ENCODE results near the gene SPRR2D.
"Not testable (repeated sequence)": the region's sequence is repeated elsewhere in the genome, so short reads cannot be mapped to it uniquely, and the experiment has no call there.

SPRR2D gene

GRCh38 chr1:153040950-153041631 lies at the start of gene SPRR2D:
TSS of gene SPRR2D (minus strand) at chr1:153041120. CDS start at chr1:153040346, 774 bp downstream.
- no peak for DNase-seq (ENCODE audit: low read depth, low spot score)

GRCh38 chr1:153087652-153088051 lies 46.7 kb upstream of the SPRR2D start:
- DNase-seq (ENCODE audit: low read depth, low spot score): no peak

DNA sequence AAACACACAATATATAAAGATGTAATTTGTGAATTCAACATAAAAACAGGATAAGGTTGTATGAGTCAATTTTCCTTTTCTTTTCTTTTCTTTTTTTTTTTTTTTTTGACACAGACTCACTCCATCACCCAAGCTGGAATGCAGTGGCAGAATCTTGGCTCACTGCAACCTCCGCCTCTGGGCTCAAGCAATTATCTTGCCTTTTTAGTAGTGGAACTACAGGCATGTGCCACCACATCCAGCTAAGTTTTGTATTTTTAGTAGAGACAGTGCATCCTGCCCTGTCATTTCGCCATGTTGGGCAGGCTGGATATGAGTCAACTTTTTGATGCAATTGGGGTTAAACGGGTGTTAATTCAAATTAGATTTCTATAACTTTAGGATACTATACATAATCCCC lies 40.8 kb upstream of the SPRR2D start:
- no peak for DNase-seq (ENCODE audit: low read depth, low spot score)

DNA sequence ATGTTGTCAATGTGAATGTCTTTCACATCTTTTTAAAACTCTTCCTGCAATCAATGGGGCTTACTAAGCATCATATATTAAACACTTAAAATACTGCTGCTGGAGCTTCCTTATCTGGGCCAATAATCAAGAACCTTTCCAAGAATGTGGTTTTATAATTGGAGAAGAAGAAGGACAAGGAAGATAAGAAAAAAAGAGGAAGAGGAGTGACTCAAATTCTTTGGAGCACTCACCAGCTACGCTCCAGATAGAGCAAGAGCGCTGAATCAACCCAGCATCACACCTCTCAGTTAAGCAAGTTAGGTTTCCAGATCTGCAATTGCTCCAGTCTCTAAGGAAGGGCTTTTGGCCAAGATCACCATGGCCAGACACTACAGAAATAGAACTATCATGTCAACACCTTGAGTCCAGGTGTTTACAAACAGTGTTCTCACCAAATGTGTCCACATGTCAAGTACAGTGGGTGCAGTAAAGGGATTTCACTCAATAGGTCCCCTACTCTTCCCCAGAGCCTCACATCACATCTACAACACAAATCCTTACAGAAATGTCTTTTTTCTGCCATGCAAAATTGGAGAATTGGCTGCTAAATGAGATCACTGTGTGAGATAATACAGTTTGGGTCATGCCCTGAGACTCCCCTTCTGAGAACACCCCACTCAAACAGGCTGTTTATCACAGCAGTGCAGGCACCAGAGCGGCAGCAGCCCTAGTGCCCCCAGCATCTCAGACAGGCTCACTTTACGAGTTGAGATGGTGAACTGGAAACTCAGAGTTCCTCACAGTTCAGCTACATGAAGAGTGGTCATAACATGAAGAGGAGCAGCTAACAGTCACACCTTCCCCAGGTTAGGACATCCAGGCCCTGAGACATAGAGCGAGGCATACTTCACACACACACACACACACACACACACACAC lies 32.1 kb upstream of the SPRR2D start:
- no peak for DNase-seq (ENCODE audit: low read depth, low spot score)

DNA sequence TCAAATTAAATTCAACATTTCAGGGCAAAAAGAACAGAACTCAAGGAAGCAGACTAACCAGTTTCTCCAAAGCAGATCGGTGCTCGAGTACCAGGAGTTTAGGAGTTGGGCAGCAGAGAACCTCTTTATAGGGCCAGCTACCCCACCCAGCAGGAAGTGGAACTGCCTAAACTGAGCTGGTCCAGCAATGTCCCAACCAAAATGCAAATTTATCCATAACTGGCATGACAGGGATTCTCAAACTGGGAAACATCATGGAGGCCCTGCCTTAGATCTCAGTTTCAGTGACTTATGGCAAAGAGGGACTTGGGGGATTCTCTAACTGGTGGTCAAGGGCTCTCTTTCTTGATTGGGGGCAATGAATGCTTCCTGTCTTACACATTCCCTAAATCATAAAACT lies 30.6 kb upstream of the SPRR2D start, which contains the start of gene SPRR2B:
SPRR2B (minus strand) TSS at position 101 of the 400 bp plus-strand sequence. CDS start 772 bp downstream, outside the sequence.
- DNase-seq (ENCODE audit: low read depth, low spot score): no peak

GRCh38 chr1:153070243-153070642 lies 29.3 kb upstream of the SPRR2D start:
- no peak for DNase-seq (ENCODE audit: low read depth, low spot score)

GRCh38 chr1:153058826-153059784 lies 18.2 kb upstream of the SPRR2D start:
- no peak for DNase-seq (ENCODE audit: low read depth, low spot score)

DNA sequence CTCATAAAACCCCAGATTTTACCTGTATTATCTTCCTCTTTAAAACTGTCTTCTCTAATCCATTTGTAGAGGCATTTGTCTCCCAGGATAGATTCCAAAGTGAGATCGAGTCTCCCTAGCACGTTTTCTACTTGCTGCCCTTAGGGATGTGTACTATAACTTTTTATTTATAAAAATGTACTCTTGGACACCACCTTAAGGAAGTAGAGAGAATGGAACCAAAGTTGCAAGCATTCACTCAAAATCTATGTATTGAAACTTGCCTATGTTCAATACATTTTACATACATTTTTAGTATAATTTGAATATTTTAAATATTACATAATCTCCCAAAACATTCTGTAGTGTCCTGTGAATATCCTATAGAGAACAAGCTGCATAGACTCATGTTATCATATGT lies 17.2 kb upstream of the SPRR2D start:
- DNase-seq (ENCODE audit: low read depth, low spot score): no peak

DNA sequence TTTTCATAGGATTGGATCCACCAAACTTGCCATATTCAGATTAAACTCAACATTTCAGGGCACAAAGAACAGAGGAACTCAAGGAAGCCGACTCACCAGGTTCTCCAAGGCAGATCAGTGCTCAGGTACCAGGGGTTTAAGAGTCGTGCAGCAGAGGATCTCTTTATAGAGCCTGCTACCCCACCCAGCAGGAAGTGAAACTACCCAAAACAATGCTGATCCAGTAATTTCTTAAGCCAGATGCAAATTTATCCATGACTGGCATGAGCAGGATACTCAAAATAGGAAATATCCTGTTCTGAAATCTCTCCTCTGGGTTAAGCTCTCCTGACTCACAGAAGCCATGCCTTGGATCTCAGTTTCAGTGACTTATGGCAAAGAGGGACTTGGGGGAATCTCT lies 16.5 kb upstream of the SPRR2D start, which contains the start of gene SPRR2A:
SPRR2A (minus strand) TSS at position 138 of the 400 bp plus-strand sequence. CDS start 777 bp downstream, outside the sequence.
- no peak for DNase-seq (ENCODE audit: low read depth, low spot score)

GRCh38 chr1:153056111-153056510 lies 15.2 kb upstream of the SPRR2D start:
- not testable (repeated sequence) for DNase-seq (ENCODE audit: low read depth, low spot score)

DNA sequence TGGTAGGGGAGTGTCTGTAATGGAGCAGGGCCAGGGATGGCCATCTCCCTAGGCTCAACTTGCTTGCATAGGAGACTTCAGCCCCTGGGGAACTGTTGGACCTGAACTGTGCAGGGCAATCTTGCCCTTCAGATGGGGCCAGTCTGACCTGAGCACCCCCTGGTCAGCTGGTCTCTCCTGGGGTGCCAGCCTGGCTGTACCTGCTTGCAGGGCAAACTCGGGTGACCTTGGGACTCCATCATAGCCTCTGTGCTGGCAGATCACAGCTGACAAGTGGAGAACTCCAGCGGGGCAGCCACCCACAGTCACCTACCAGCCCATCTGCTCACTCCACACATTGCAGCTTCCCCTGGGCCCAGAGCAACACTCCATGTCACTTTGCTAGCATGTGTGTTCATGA lies 8.3 kb upstream of the SPRR2D start:
- DNase-seq (ENCODE audit: low read depth, low spot score): no peak

GRCh38 chr1:153035211-153035610 lies 5.7 kb downstream of the SPRR2D start:
- no peak for DNase-seq (ENCODE audit: low read depth, low spot score)

GRCh38 chr1:153032677-153033308 lies 8.1 kb downstream of the SPRR2D start:
- no peak for DNase-seq (ENCODE audit: low read depth, low spot score)

GRCh38 chr1:153032073-153032472 lies 8.8 kb downstream of the SPRR2D start:
- no peak for DNase-seq (ENCODE audit: low read depth, low spot score)

DNA sequence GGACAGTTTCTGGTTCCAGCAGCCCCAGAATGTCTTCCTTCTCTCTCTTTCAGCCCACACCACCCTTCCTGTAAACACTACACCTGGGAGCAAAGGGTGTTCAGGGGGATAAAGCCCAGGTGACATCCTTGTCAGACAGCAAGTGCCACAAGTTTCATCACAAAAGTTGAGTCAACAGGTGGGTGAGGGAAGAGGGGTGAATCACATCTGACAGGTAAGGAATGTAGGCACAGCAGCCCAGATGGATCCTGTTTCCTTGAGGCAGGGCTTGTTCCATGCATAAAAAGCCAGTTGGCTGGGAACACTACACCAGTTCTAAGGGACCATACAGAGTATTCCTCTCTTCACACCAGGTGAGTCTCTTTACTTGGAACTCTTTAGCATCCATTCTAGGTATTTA lies 10.0 kb downstream of the SPRR2D start, which contains the start of gene SPRR1B:
SPRR1B (plus strand) TSS at position 309 of the 400 bp plus-strand sequence. CDS start 1,143 bp downstream, outside the sequence.
- no peak for DNase-seq (ENCODE audit: low read depth, low spot score)

DNA sequence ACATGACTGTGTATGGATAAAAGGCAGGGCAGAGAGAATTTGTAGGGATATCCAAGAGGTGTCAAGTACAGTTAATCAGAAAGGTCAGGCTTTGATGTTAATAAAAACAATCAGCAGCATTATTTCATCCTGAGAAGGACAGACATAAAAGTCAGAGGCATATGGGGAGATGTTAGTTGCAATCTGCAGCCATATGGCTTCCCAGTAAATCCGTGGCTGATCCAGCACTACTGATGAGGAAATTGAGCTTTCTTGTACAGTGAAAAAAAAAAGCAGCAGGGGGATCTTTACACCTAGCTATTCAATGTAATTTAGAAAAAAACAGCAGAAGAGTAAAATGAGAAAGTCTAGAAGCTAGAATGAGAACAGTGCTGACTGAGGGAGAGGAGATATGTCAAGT lies 12.2 kb downstream of the SPRR2D start:
- no peak for DNase-seq (ENCODE audit: low read depth, low spot score)

DNA sequence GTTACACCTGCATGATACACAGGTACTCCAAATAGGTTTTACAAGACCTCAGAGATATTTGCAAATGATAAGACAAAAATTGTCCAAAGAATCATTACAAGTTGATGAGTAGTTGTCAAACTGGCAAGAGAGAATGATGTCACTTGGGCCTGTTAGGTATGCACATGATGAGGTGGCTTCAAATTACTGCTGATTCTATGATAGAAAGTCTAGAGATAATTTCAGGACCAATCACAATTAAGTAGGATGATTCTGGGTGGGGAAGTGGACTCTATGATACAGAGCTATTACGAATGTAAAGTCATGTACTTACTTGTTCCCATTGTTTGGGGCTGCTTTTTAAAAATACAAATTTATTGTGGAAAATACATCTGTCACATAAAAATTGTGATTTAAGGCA lies 15.1 kb downstream of the SPRR2D start:
- no peak for DNase-seq (ENCODE audit: low read depth, low spot score)

- DNase-seq (ENCODE audit: low read depth, low spot score): no peak
Observed at GRCh38 chr1:153024413-153024812, 16.5 kb downstream of the SPRR2D start.

- no peak for DNase-seq (ENCODE audit: low read depth, low spot score)
Observed at GRCh38 chr1:153023109-153023508, 17.8 kb downstream of the SPRR2D start.

DNA sequence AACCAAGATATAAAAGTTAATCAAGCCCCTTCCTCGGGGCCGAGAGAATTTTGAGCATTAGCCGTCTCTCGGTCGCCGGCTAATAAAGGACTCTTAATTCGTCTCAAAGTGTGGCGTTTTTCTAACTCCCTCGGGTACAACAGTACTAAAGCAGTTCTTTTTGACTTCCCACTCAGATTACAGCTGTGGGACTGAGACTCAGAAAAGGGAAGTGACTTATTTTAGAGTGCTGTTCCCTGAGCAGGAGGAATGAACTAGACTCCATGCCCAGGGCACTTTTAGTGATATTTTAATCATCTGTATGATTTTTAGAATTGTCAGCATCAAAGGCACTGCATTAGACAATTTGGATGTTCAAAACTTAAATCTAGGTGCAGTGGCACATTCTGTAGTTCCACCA lies 18.6 kb downstream of the SPRR2D start:
- DNase-seq (ENCODE audit: low read depth, low spot score): not testable (repeated sequence)

GRCh38 chr1:153021829-153022228 lies 19.1 kb downstream of the SPRR2D start:
- not testable (repeated sequence) for DNase-seq (ENCODE audit: low read depth, low spot score)
